ENCODE results near the gene FOXR1. TPM values are rescaled to one million over a fixed set of nuclear protein-coding genes. Genes with fewer than 3 reads are reported as not detected.

Gene FOXR1
- total and polyA plus RNA-seq, 2 donors (not counting 3 experiments of a cell fraction or from before 2014, with no cell fraction given) = not detected

- TF ChIP-seq GATA2 (IDR thresholded peaks at IDR 0.05; ENCODE audit: insufficient read depth, insufficient read length, low read depth, low read length) = no peak
- peak; percentile 17 for TF ChIP-seq POLR2A (IDR thresholded peaks at IDR 0.05; ENCODE audit: low read depth, low read length)
- TSS peak; percentile 29 for BruUV-seq (replicated peaks)
- Histone ChIP-seq H3K27ac (ENCODE audit: insufficient read depth, low read depth, low read length) (no peak overlapping the region), H2AFZ (ENCODE audit: low read depth, low read length) (no peak overlapping the region), H3K4me2 (ENCODE audit: insufficient read depth, low read length) (peak overlapping the region; percentile 66), H3K36me3 (ENCODE audit: control insufficient read depth in 2 of 2, extremely low read depth in 1 of 2, insufficient read depth in 2 of 2, low read length in 2 of 2) (no peaks in the 10 kb centered on the region), H3K9ac (replicated peaks; ENCODE audit: extremely low read depth, insufficient read depth, low read length) (peak overlapping the region; percentile 3), H4K20me1 (replicated peaks; ENCODE audit: control insufficient read depth, extremely low read depth, insufficient read depth, low read length) (no peaks in the 10 kb centered on the region), H3K27me3 (ENCODE audit: control insufficient read depth in 2 of 2, insufficient read depth in 2 of 2, low read length in 2 of 2) (no peaks in the 10 kb centered on the region), H3K4me3 (replicated peaks in 1 of 3; ENCODE audit: insufficient read depth in 1 of 3, low read depth in 1 of 3, low read length in 3 of 3) (peak overlapping the region; percentile 0 to 84 (median 44)), H3K4me1 (ENCODE audit: control insufficient read depth, extremely low read depth, insufficient read depth, low read length) (peaks cover 52% of the 10 kb centered on the region), H3K9me1 (replicated peaks; ENCODE audit: control insufficient read depth, extremely low read depth, insufficient read depth, low read length) (no peaks in the 10 kb centered on the region), H3K79me2 (ENCODE audit: control insufficient read depth, insufficient read depth, low read length) (peaks cover 50% of the 10 kb centered on the region), H3K9me3 (replicated peaks; ENCODE audit: control insufficient read depth, insufficient read depth, low read length) (no peaks in the 10 kb centered on the region)
- peak; percentile 83 for FAIRE-seq
- POLR2A ChIA-PET = interaction anchor here (0.6 to 2.7 kb wide), 2 partner anchors 14 to 126 kb away, joined by 5 to 52 read pairs; no protein-coding TSS in a partner anchor
- CTCF ChIA-PET = interaction anchor here (0.6 to 10.6 kb wide), 12 partner anchors 11 to 235 kb away, joined by 3 to 330 read pairs (median 3); partner anchors contain the start of gene DDX6
- peak; percentile 59 for DNase-seq (ENCODE audit: low read depth, low spot score)
- dilution Hi-C loops (cut with MboI; ENCODE audit: extremely low pct_ligation_motif_present, low sequenced_read_pairs) = no loop called here
- intact Hi-C loops (cut with micrococcal nuclease) = loop anchor here (5.0 kb wide), 2 partner anchors 92 to 132 kb away; partner anchors contain the start of genes HYOU1, RPS25 and TRAPPC4
Observed at GRCh38 chr11:118924591-118925585, 46.7 kb upstream of the FOXR1 start.

- Histone ChIP-seq H3K9me1 (replicated peaks; ENCODE audit: control insufficient read depth, extremely low read depth, insufficient read depth, low read length) (no peaks in the 10 kb centered on the region), H3K9ac (replicated peaks; ENCODE audit: extremely low read depth, insufficient read depth, low read length) (no peak overlapping the region), H3K9me3 (replicated peaks; ENCODE audit: control insufficient read depth, insufficient read depth, low read length) (no peaks in the 10 kb centered on the region), H3K4me2 (ENCODE audit: insufficient read depth, low read length) (no peak overlapping the region), H4K20me1 (replicated peaks; ENCODE audit: control insufficient read depth, extremely low read depth, insufficient read depth, low read length) (no peaks in the 10 kb centered on the region), H3K4me3 (replicated peaks in 1 of 3; ENCODE audit: insufficient read depth in 1 of 3, low read depth in 1 of 3, low read length in 3 of 3) (no peak overlapping the region), H3K27ac (ENCODE audit: insufficient read depth, low read depth, low read length) (no peak overlapping the region), H3K27me3 (ENCODE audit: control insufficient read depth in 2 of 2, insufficient read depth in 2 of 2, low read length in 2 of 2) (peaks cover 0 to 2% of the 10 kb centered on the region in 2 experiments), H2AFZ (ENCODE audit: low read depth, low read length) (no peak overlapping the region), H3K36me3 (ENCODE audit: control insufficient read depth in 2 of 2, extremely low read depth in 1 of 2, insufficient read depth in 2 of 2, low read length in 2 of 2) (no peaks in the 10 kb centered on the region), H3K4me1 (ENCODE audit: control insufficient read depth, extremely low read depth, insufficient read depth, low read length) (peaks cover 27% of the 10 kb centered on the region), H3K79me2 (ENCODE audit: control insufficient read depth, insufficient read depth, low read length) (peaks cover 27% of the 10 kb centered on the region)
- ChIA-PET POLR2A (interaction anchor here (1.0 kb wide), 1 partner anchor 15 kb away, joined by 3 read pairs; no protein-coding TSS in a partner anchor), CTCF (interaction anchor here (0.7 to 10.6 kb wide), 11 partner anchors 15 to 238 kb away, joined by 3 to 330 read pairs (median 6); partner anchors contain the start of gene DDX6)
- peak; percentile 53 for TF ChIP-seq FOS (IDR thresholded peaks at IDR 0.05; ENCODE audit: borderline replicate concordance, insufficient read depth, low read length)
- TF ChIP-seq JUN (IDR thresholded peaks at IDR 0.05; ENCODE audit: borderline replicate concordance, insufficient read depth, insufficient read length, low read depth) = peak; percentile 6
- TF ChIP-seq GATA2 (IDR thresholded peaks at IDR 0.05; ENCODE audit: insufficient read depth, insufficient read length, low read depth, low read length) = no peak
- no TSS peak for BruUV-seq (replicated peaks)
- intact Hi-C loops (cut with micrococcal nuclease) = loop anchor here (1.0 to 5.0 kb wide), 6 partner anchors 20 to 237 kb away; partner anchors contain the start of genes DDX6, HYOU1, RPS25 and TRAPPC4
- FAIRE-seq (no peak), DNase-seq (ENCODE audit: low read depth, low spot score) (no peak)
- dilution Hi-C loops (cut with MboI; ENCODE audit: extremely low pct_ligation_motif_present, low sequenced_read_pairs) = no loop called here
Observed at GRCh38 chr11:118927554-118928100, 43.9 kb upstream of the FOXR1 start.

Data from endothelial cell of umbilical vein (primary cell).